IgD-negative memory B cell (primary cell): ENCODE data around the gene ALG14. TPM values are rescaled to one million over a fixed set of nuclear protein-coding genes. Genes with fewer than 3 reads are reported as not detected.
"Not testable (repeated sequence)": the region's sequence is repeated elsewhere in the genome, so short reads cannot be mapped to it uniquely, and the experiment has no call there.

ENCODE experiments used
- H3K27ac Mint-ChIP-seq, 3 donors: one replicate each; pipeline ENCODE4 v1.8.0; 2020 to 2022; ENCODE audit warnings: mild to moderate bottlenecking in 3 of 3, mixed read lengths in 3 of 3, moderate library complexity in 1 of 3
- H3K27me3 Mint-ChIP-seq: one replicate; pipeline ENCODE4 v1.8.0; 2021; ENCODE audit warnings: mixed read lengths
- H3K36me3 Mint-ChIP-seq: one replicate; pipeline ENCODE4 v1.8.0; 2020; ENCODE audit warnings: mild to moderate bottlenecking, mixed read lengths
- H3K4me1 Mint-ChIP-seq, 3 donors: one replicate each; pipeline ENCODE4 v1.8.0; 2020 to 2022; ENCODE audit warnings: mixed read lengths in 3 of 3, mild to moderate bottlenecking in 1 of 3
- H3K4me3 Mint-ChIP-seq, 4 donors: one replicate each; pipeline ENCODE4 v1.8.0; 2020 to 2022; ENCODE audit warnings: mild to moderate bottlenecking in 4 of 4, mixed read lengths in 4 of 4, moderate library complexity in 3 of 4
- H3K9me3 Mint-ChIP-seq, 3 donors: one replicate each; pipeline ENCODE4 v1.8.0; 2020 to 2021; ENCODE audit warnings: mixed read lengths in 3 of 3, mild to moderate bottlenecking in 1 of 3
- polyA plus RNA-seq: library from polyadenylated mRNA; unstranded; fragments of 300-500 nt; fragmentation: Illumina TruSeq; gene quantifications from one replicate; pipeline ENCODE4 v1.2.3, GENCODE V29; 2021

Gene ALG14
- polyA plus RNA-seq, 1 donor from 2014 or later, result 3.5 TPM

DNA sequence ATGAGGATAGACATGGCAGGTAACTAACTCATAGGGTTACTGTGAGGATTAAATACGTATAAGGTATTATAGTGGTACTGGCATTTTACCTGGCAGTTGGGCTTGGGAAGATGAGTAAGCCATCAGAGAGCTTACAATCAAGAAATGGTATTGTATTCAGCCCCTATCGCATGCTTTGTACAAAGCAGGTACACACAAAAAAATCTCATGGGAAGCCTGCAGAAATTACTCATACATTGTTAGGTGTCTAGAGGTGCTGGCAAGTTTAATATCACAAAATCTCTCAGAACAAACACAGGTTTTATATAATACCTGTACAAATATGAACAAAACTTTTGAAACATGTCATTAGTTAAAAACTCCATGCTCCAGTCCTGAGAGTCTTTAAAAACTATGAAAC, 74.0 kb downstream of the ALG14 start:
- Mint-ChIP-seq H3K27me3 (no peaks in the 10 kb centered on the region), H3K4me1 (no peaks in the 10 kb centered on the region), H3K27ac (no peak overlapping the region), H3K4me3 (no peak overlapping the region), H3K36me3 (peaks cover 5% of the 10 kb centered on the region), H3K9me3 (no peaks in the 10 kb centered on the region)

DNA sequence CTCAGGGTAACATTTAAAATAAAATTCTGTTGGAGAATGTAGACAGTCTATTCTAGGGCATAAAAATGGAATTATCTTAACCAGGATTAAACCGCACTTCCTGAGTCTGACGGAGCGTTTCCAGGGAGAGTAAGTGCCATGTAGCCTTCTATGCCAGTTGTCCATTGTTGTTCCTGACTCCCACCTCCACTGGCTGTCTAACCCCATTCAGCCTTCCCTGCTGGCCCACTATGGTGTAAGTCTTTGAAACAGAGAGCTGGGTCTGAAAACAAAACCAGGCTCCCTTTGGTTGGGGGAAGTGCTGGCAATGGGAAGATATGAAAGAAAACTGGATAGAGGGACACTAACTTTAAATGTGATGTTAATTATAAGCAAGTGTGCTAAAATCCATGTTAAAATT, 74.6 kb downstream of the ALG14 start:
- Mint-ChIP-seq H3K36me3 (peaks cover 5% of the 10 kb centered on the region), H3K27me3 (no peaks in the 10 kb centered on the region), H3K4me3 (no peak overlapping the region), H3K9me3 (no peaks in the 10 kb centered on the region), H3K27ac (no peak overlapping the region), H3K4me1 (no peaks in the 10 kb centered on the region)

DNA sequence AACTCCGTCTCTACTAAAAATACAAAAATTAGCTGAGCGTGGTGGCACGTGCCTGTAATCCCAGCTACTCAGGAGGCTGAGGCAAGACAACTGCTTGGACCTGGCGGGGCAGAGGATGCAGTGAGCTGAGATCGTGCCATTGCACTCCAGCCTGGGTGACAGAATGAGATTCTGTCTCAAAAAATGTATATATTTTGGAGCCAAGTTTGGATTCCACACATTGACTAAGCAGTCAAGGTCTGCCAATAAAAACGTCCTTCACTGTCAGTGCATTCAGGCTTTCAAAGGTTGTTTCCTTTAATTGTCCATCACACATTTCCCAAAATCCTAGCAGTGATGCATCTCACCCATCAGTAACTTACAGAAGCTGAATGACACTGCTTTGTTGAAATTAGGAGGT, 77.2 kb downstream of the ALG14 start:
- H3K36me3 Mint-ChIP-seq, H3K27ac Mint-ChIP-seq, H3K4me3 Mint-ChIP-seq, H3K4me1 Mint-ChIP-seq, H3K9me3 Mint-ChIP-seq, H3K27me3 Mint-ChIP-seq: not testable (repeated sequence)

DNA sequence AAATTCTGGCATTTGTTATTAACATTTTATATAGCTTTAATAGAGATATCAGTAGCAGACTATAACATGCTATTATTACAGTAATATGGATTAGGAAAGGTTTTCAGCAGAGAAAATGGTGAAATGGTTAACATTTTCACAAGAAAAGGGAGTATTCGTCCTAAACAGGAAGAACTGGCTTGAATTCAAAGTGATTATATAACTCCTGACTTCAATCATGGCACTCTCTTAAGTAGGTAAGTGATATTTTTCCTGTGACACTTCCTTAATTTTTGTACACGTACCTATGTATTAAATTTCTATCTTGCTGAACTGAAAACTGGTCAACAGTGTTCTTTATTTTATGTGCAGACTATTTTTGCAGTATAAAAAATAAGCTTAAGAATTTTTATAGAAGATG, 77.9 kb downstream of the ALG14 start:
- Mint-ChIP-seq H3K27ac (no peak overlapping the region), H3K36me3 (peaks cover 5% of the 10 kb centered on the region), H3K9me3 (no peaks in the 10 kb centered on the region), H3K4me3 (no peak overlapping the region), H3K27me3 (no peaks in the 10 kb centered on the region), H3K4me1 (no peaks in the 10 kb centered on the region)

DNA sequence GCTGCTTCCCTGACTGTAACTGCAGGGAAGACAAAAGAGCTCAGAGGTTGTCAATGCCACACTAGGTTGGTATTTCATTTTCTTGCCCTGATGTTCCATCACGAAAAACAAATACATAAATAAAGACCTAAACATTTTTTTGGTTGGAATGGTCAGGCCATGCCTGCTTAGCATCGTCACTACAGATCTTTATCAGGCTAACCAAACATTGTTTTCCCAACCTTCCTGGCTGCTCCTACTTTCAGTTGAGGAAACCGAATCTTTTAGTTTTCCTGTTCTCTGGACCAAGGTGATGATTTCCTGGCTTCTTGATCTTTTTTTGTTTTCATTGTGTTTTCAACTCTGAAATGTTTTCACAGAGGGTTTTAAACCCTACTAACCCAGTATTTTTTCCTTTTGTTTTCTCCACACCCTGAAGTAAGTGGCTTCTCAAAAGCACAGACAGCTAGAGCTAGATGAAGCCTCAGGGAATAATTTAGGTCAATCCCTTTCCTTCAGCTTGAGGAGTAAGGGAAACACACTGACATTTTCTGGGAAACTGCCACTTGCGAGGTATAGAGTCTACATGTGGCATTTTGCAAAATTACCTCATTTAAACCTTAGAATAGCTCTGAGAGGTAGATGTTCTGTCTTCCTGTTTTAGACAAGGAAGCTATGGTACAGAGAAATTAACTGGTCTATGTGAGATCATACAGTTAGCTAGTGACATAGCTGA, 78.7 kb downstream of the ALG14 start:
- Mint-ChIP-seq H3K4me3 (no peak overlapping the region), H3K4me1 (no peaks in the 10 kb centered on the region), H3K36me3 (peaks cover 5% of the 10 kb centered on the region), H3K9me3 (no peaks in the 10 kb centered on the region), H3K27ac (no peak overlapping the region), H3K27me3 (no peaks in the 10 kb centered on the region)

DNA sequence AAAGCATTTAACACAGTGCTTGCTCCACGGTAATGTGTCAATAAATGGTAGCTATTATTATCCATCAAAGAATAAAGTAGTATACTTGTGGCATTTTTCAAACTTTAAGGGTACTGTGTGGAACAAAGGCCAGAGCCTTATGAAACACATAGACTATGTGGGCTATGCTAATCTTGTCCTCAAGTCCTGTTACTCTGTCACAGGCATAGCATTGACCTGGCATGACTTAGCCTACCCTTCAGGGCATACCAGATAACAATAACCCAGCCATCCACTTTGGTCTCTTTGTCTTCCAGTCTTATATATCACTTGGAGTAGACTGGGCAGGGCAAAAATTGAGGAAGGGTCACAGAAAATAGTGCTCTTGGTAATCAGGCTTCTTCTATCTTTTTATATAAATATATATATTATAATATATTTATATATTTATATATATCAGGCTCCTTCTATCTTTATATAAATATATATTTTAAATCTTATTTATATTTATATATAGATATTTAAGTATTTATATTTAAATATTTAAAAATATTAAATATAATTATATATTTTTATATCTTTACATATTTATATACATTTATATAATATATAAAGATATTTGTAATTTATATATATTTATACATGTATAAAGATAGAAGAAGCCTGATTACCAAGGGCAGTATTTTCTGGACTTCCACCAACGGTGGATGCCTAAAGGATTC, 79.7 kb downstream of the ALG14 start:
- H3K4me1 Mint-ChIP-seq, result peaks cover 0 to 4% (median under 1%) of the 10 kb centered on the region in 3 donors
- H3K4me3 Mint-ChIP-seq, result no peak overlapping the region
- H3K27me3 Mint-ChIP-seq, result no peaks in the 10 kb centered on the region
- no peaks in the 10 kb centered on the region for H3K9me3 Mint-ChIP-seq
- no peak overlapping the region for H3K27ac Mint-ChIP-seq
- peaks cover 5% of the 10 kb centered on the region for H3K36me3 Mint-ChIP-seq

DNA sequence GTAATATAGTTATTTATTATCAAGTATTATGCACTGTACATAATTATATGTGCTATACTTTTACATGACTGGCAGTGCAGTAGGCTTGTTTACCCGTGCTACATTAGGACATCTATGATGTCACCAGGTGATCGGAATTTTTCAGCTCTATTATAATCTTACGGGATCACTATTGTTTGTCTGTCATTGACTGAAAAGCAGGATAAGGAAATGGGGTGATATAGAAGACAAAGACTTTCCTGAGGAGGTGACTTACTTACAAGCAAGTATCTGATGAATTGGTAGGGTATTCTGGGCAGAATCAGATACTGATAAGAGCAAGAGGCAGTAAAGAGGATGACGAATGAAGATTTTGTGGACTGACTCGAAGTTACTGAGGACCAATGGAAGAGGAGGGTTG, 80.6 kb downstream of the ALG14 start:
- Mint-ChIP-seq H3K27me3 (no peaks in the 10 kb centered on the region), H3K4me1 (peaks cover 0 to 9% (median 4%) of the 10 kb centered on the region in 3 donors), H3K4me3 (no peak overlapping the region), H3K27ac (no peak overlapping the region), H3K36me3 (peaks cover 4% of the 10 kb centered on the region), H3K9me3 (no peaks in the 10 kb centered on the region)

DNA sequence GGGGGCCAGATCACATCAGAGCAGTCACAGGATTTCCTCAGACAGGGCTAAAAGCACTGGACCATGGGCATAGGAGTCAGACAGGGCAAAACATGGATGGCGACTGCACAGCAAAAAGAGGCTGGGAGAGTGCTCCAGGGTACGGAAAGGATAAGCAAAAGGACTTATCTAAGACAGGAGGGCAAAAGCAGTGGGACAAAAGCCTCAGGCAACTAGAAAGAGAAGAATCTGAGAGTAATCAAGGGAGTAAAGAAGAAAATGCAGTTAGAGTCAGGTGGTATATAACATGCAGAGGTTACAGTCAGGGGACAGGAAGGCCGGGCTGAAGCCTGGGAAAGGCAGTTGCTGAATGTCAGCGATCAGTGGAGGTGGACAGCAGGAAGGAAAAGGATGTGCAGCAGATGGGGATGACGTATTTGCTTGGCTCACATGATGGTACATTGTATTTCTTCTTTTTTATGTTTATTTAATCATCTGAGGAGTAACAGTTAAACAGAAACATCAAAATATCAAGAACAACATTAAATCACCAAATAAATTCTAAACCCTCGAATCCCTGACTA, 82.8 kb downstream of the ALG14 start:
- H3K9me3 Mint-ChIP-seq, result no peaks in the 10 kb centered on the region
- H3K36me3 Mint-ChIP-seq, result peaks cover 4% of the 10 kb centered on the region
- H3K4me1 Mint-ChIP-seq, result peaks cover 0 to 9% (median 4%) of the 10 kb centered on the region in 3 donors
- no peak overlapping the region for H3K4me3 Mint-ChIP-seq
- no peaks in the 10 kb centered on the region for H3K27me3 Mint-ChIP-seq
- no peak overlapping the region for H3K27ac Mint-ChIP-seq

DNA sequence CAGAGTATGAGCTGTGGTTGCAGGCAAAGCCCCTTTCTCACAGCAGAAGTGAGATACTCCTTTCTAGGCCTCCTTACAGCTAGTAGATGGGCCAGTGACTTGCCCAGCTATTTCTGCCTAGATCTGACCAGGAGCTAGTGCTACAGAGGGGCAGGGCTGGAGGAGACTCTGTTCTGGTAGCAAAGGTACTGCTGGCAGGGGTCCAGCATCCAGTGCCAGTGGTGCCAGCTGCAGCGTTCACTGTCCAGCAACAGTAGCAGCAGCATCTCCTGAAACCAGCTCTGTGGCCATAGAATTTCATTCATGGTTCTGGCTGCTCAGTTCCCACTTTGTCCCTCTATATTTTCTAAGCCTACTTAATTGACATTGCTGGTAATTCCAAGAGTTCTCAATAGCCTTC, 83.4 kb downstream of the ALG14 start:
- no peaks in the 10 kb centered on the region for H3K27me3 Mint-ChIP-seq
- H3K27ac Mint-ChIP-seq, result no peak overlapping the region
- H3K36me3 Mint-ChIP-seq, result peaks cover 4% of the 10 kb centered on the region
- H3K4me1 Mint-ChIP-seq, result peaks cover 0 to 9% (median 4%) of the 10 kb centered on the region in 3 donors
- H3K9me3 Mint-ChIP-seq, result no peaks in the 10 kb centered on the region
- H3K4me3 Mint-ChIP-seq, result no peak overlapping the region

DNA sequence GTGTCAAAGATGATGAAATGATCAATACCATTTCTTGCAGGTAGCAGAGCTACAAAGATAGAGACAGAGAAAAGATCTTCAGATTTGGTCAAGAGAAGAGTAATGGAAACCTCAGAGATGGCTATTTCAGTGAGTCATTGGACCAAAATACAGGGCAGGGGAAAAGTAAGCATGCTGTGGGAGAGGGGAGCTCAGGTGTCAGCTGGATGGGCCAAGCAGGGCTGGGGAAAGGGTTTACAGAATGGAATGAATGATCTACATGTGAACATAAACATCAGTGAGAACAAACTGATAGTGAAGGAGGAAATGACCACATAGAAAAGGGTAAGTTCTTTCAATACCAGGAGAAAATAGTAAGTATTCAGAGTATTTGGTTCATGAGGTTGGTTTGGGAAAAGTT, 84.4 kb downstream of the ALG14 start:
- Mint-ChIP-seq H3K4me3 (no peak overlapping the region), H3K4me1 (peaks cover 2 to 11% (median 4%) of the 10 kb centered on the region in 3 donors), H3K27ac (no peak overlapping the region), H3K27me3 (no peaks in the 10 kb centered on the region), H3K36me3 (peaks cover 4% of the 10 kb centered on the region), H3K9me3 (no peaks in the 10 kb centered on the region)

DNA sequence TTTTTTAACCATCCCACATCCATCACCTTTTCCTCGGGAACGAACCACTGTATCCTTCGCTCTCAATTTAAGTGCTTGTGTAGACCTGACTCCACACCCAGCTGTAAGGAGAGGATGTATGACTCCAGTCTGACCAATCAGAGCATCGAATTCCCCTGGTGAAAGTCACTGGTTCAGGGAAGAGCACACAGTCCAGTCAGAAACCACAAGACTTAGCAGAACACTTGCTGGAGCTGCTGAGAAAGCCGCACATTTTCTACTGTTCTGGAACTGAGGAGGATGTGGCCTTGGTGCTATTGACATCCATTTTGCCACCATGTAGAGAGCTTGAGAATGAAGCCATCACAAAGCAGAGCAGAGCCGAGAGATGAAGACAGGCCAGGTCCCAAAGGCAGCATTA, 86.0 kb downstream of the ALG14 start:
- Mint-ChIP-seq H3K27ac (peak overlapping the region in 1 of 3 donors; percentile 6), H3K4me3 (no peak overlapping the region), H3K27me3 (no peaks in the 10 kb centered on the region), H3K36me3 (peaks cover 5% of the 10 kb centered on the region), H3K4me1 (peaks cover 4 to 16% (median 7%) of the 10 kb centered on the region in 3 donors), H3K9me3 (no peaks in the 10 kb centered on the region)

DNA sequence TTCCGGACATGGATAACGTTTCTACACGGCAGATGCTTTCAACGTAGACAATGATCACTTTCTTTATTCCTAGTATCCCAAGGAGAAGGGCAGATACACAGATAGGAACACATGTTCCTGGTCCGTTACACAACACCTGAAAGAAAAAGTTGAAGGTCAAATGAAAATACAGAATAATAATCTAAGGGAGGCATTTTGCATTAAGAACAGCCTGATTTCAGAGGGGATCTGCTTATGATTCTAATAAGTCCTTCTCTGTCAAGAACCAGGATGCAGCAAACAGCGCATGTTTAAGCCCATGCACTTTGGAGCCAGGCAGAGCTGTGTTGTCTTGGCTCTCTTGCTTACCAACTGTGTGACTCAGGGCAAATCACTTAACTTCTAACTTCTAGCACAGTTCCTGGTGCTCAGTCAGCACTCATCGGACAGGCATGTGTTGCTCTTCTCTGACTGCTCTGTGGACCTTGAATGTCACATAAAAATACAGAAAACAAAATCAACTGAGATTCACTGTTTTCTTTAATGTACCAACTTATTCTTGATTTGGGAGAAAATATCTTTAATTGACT, 89.5 kb downstream of the ALG14 start:
- Mint-ChIP-seq H3K4me1 (peaks cover 15 to 29% (median 22%) of the 10 kb centered on the region in 3 donors), H3K27ac (peak overlapping the region in 1 of 3 donors; percentile 6), H3K27me3 (no peaks in the 10 kb centered on the region), H3K4me3 (no peak overlapping the region), H3K36me3 (peaks cover 1% of the 10 kb centered on the region), H3K9me3 (no peaks in the 10 kb centered on the region)

DNA sequence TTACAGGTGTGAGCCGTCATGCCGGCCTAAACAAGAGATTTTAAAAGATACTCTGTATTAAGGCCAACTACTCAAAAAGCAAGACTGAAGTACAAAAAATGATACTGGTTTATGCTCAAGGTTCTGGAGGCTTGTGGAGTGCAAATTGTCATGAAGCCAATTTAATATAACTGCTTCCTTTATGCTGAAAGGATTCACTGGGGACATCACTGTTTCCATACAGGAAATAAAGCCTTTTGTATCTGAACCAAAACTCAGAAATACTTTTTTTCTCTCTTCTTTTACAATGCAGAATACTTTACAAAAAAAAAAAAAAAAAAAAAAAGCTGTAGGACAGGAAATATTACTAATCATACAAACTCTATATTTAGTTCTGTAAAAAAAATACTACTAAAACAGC, 90.4 kb downstream of the ALG14 start:
- Mint-ChIP-seq H3K36me3 (peaks cover 1% of the 10 kb centered on the region), H3K9me3 (no peaks in the 10 kb centered on the region), H3K4me3 (no peak overlapping the region), H3K27ac (no peak overlapping the region), H3K27me3 (no peaks in the 10 kb centered on the region), H3K4me1 (peaks cover 11 to 25% (median 22%) of the 10 kb centered on the region in 3 donors)

DNA sequence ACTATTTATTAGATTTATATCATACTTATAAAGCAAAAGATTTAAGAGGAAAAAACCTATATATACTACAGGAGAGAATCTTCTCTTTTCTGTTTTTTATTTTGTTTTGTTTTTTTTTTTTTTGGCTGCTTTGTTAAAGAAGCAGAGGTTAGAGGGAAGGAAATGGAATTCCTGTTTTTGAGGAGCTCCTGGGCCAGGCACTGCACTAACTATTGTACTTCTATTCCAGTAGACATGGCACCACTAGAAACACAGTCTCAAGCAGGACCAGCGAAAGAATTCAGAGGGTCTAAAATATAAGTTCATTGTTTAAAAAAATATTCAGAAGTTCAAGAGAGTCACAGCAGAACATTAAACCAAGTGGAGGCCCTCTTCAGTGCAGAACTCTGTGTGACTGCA, 91.2 kb downstream of the ALG14 start:
- Mint-ChIP-seq H3K9me3 (no peaks in the 10 kb centered on the region), H3K36me3 (peaks cover 1% of the 10 kb centered on the region), H3K4me1 (peaks cover 11 to 22% (median 22%) of the 10 kb centered on the region in 3 donors), H3K4me3 (no peak overlapping the region), H3K27ac (no peak overlapping the region), H3K27me3 (no peaks in the 10 kb centered on the region)
